HG02763 (cell line): ENCODE results near the gene TMPRSS9.
A peak's percentile ranks its signal among the peaks of the same experiment; 100 is the strongest.
"Not testable (repeated sequence)": the region's sequence is repeated elsewhere in the genome, so short reads cannot be mapped to it uniquely, and the experiment has no call there.

Experiments
- ATAC-seq: cut with Tn5 transposase; IDR thresholded peaks from one replicate; pipeline ENCODE4 v1.9.1; 2021; ENCODE audit warnings: mild to moderate bottlenecking, moderate library complexity; ENCODE audit not compliant: unreplicated experiment

Gene TMPRSS9

GRCh38 chr19:2389594-2389993 lies 29.5 kb downstream of the TMPRSS9 start:
- no peak for ATAC-seq

- ATAC-seq, result no peak
Observed at GRCh38 chr19:2391118-2391725, 31.2 kb downstream of the TMPRSS9 start.

GRCh38 chr19:2392366-2392765 lies 32.3 kb downstream of the TMPRSS9 start:
- ATAC-seq, result no peak

GRCh38 chr19:2392899-2393298 lies 32.8 kb downstream of the TMPRSS9 start:
- ATAC-seq, result not testable (repeated sequence)

- peak; percentile 21 for ATAC-seq
Observed at GRCh38 chr19:2394054-2394441, 34.0 kb downstream of the TMPRSS9 start.

GRCh38 chr19:2394442-2395292 lies 34.6 kb downstream of the TMPRSS9 start:
- ATAC-seq, result peak; percentile 52

- not testable (repeated sequence) for ATAC-seq
Observed at GRCh38 chr19:2395293-2395829, 35.3 kb downstream of the TMPRSS9 start.

- not testable (repeated sequence) for ATAC-seq
Observed at GRCh38 chr19:2397173-2397572, 37.1 kb downstream of the TMPRSS9 start.

GRCh38 chr19:2398735-2399305 lies 38.8 kb downstream of the TMPRSS9 start:
- ATAC-seq, result no peak

GRCh38 chr19:2399582-2399981 lies 39.5 kb downstream of the TMPRSS9 start:
- no peak for ATAC-seq

GRCh38 chr19:2408247-2408646 lies 48.2 kb downstream of the TMPRSS9 start:
- ATAC-seq, result no peak

- ATAC-seq, result no peak
Observed at GRCh38 chr19:2409352-2409912, 49.4 kb downstream of the TMPRSS9 start.

GRCh38 chr19:2410023-2410422 lies 50.0 kb downstream of the TMPRSS9 start:
- no peak for ATAC-seq

- no peak for ATAC-seq
Observed at GRCh38 chr19:2411709-2412108, 51.6 kb downstream of the TMPRSS9 start.

GRCh38 chr19:2412449-2412848 lies 52.4 kb downstream of the TMPRSS9 start:
- no peak for ATAC-seq

- ATAC-seq, result no peak
Observed at GRCh38 chr19:2413159-2413558, 53.1 kb downstream of the TMPRSS9 start.

- no peak for ATAC-seq
Observed at GRCh38 chr19:2413629-2414028, 53.6 kb downstream of the TMPRSS9 start.

- no peak for ATAC-seq
Observed at GRCh38 chr19:2415281-2415972, 55.4 kb downstream of the TMPRSS9 start.

GRCh38 chr19:2415973-2416319 lies 55.9 kb downstream of the TMPRSS9 start:
- ATAC-seq, result no peak

- no peak for ATAC-seq
Observed at GRCh38 chr19:2416321-2417097, 56.4 kb downstream of the TMPRSS9 start.
